CD4-positive, CD25-positive, alpha-beta regulatory T cell (primary cell): ENCODE measurements around the gene ZNF281. TPM values are rescaled to one million over a fixed set of nuclear protein-coding genes. Genes with fewer than 3 reads are reported as not detected.

Source experiments
- ATAC-seq, 2 donors: fragments of 150-1000 bp; cut with Tn5 transposase; one replicate each; pipeline ENCODE4 v1.10.0; 2021; ENCODE audit warnings: low read depth in 2 of 2, moderate number of reproducible peaks in 2 of 2, moderate library complexity in 1 of 2
- DNase-seq, 3 donors: peaks; one replicate each; pipeline versions ENCODE4 v3.0.0 to v3.0.0-alpha.2; 2012 to 2022; ENCODE audit warnings: mixed read lengths in 1 of 3
- H3K27ac ChIP-seq: one replicate; pipeline ENCODE4 v1.7.0; 2013; ENCODE audit warnings: mild to moderate bottlenecking, low read length; ENCODE audit not compliant: insufficient read depth, poor library complexity, severe bottlenecking
- H3K27me3 ChIP-seq: one replicate; pipeline ENCODE4 v1.7.0; 2013; ENCODE audit warnings: low read length; ENCODE audit not compliant: control insufficient read depth, insufficient read depth
- H3K36me3 ChIP-seq: one replicate; pipeline ENCODE4 v1.7.0; 2013; ENCODE audit warnings: mild to moderate bottlenecking, low read length, moderate library complexity; ENCODE audit not compliant: control insufficient read depth, insufficient read depth
- H3K4me1 ChIP-seq: 2 replicates; pipeline ENCODE4 v1.7.0; 2013; ENCODE audit warnings: mild to moderate bottlenecking, low read length; ENCODE audit not compliant: insufficient read depth, control insufficient read depth, poor library complexity, severe bottlenecking
- H3K4me3 ChIP-seq: one replicate; pipeline ENCODE4 v1.7.0; 2013; ENCODE audit warnings: low read depth, mild to moderate bottlenecking, low read length, moderate library complexity
- H3K9me3 ChIP-seq, 2 experiments: 1 replicate in 1 of 2; 2 replicates in 1 of 2; pipeline ENCODE4 v1.7.0; 2013; ENCODE audit warnings: low read length in 2 of 2, mild to moderate bottlenecking in 1 of 2, moderate library complexity in 1 of 2; ENCODE audit not compliant: control insufficient read depth in 2 of 2
- H3K27ac Mint-ChIP-seq, 3 donors: one replicate each; pipeline ENCODE4 v1.8.0; 2020 to 2022; ENCODE audit warnings: mild to moderate bottlenecking in 3 of 3, mixed read lengths in 3 of 3, moderate library complexity in 2 of 3
- H3K27me3 Mint-ChIP-seq: one replicate; pipeline ENCODE4 v1.8.0; 2022; ENCODE audit warnings: mild to moderate bottlenecking, mixed read lengths
- H3K36me3 Mint-ChIP-seq: one replicate; pipeline ENCODE4 v1.8.0; 2020; ENCODE audit warnings: mixed read lengths
- H3K4me1 Mint-ChIP-seq, 4 donors: one replicate each; pipeline ENCODE4 v1.8.0; 2020 to 2022; ENCODE audit warnings: mixed read lengths in 4 of 4, mild to moderate bottlenecking in 1 of 4
- H3K4me3 Mint-ChIP-seq, 4 donors: one replicate each; pipeline ENCODE4 v1.8.0; 2020 to 2022; ENCODE audit warnings: mild to moderate bottlenecking in 4 of 4, mixed read lengths in 4 of 4, moderate library complexity in 3 of 4
- H3K9me3 Mint-ChIP-seq, 7 donors: one replicate each; pipeline ENCODE4 v1.8.0; 2020 to 2022; ENCODE audit warnings: mixed read lengths in 7 of 7, mild to moderate bottlenecking in 3 of 7, moderate library complexity in 2 of 7
- polyA plus RNA-seq, 4 donors: library from polyadenylated mRNA; unstranded; fragments of 300-500 nt; fragmentation: Illumina TruSeq; gene quantifications; one replicate each; pipeline ENCODE4 v1.2.3, GENCODE V29; 2021
- total RNA-seq: library from RNA; stranded (reverse); gene quantifications from one replicate; pipeline ENCODE4 v1.2.3, GENCODE V29; 2022

ZNF281 gene
- total and polyA plus RNA-seq, 5 donors from 2014 or later: 27.9 to 41.9 (median 33.1) TPM

DNA sequence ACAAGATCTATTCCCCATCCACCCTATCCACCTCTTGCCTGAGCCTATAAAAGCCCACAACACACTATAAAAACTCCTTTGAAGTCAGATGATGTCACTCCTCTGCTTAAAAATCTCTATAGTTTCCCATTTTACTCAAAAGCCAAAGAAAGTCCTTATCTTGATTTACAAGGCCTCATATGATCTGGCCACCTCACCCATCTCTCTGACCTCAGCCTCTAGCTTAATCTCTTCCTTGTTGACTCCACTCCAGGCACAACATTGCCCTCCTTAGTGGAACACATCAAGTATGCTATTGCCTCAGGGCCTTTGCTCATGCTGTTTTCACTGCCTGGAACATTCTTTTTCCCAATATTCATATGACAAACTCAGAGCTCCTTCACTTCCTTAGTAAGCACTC is 33.3 kb downstream of the ZNF281 start:
- H3K27me3 Mint-ChIP-seq: no peaks in the 10 kb centered on the region
- peaks cover 0 to 6% (median 0%) of the 10 kb centered on the region in 7 donors for H3K9me3 Mint-ChIP-seq
- H3K36me3 ChIP-seq: no peaks in the 10 kb centered on the region
- H3K4me3 ChIP-seq: no peak overlapping the region
- H3K36me3 Mint-ChIP-seq: peaks cover 4% of the 10 kb centered on the region
- H3K27ac Mint-ChIP-seq: peak overlapping the region in 1 of 3 donors; percentile 0
- ATAC-seq: no peak
- no peaks in the 10 kb centered on the region for H3K4me1 ChIP-seq
- no peak overlapping the region for H3K27ac ChIP-seq
- no peaks in the 10 kb centered on the region for H3K27me3 ChIP-seq
- H3K4me3 Mint-ChIP-seq: no peak overlapping the region
- H3K4me1 Mint-ChIP-seq: peaks cover 0 to 3% (median under 1%) of the 10 kb centered on the region in 4 donors
- no peaks in the 10 kb centered on the region for H3K9me3 ChIP-seq
- DNase-seq: no peak

DNA sequence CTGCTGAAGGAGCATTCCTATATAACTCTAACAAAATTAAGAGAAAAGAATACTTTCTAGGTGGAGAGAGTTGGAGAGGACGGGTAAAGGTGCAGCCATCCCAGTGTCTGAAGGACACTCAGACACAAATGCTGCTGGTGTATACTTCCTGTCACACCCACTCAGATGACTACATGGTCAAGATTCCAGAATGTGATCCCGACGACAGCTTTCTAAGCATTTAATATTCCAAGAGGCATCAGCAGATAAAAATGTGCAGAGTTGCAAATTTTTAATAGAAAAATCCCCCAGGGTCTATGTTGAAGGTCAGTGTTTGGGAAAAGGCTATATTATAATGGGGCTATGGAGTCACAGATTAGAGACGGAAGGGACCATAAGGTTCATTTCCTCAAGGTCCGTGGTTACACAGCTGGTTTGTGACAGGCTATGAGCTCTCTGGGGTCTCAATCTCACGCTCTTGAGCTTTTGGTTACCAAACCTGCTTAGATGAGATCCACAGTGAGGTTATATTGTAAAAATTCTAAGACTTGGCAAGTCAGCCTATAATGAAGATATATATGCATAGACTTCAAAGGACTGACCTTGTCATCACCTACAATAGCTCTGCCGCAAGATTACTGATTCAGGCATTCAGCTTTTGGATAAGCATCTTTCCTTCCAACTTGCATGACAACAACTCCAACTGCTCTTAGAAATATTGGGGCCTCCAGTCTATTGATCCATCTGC is 35.1 kb downstream of the ZNF281 start:
- no peak for ATAC-seq
- Mint-ChIP-seq H3K9me3 (peaks cover 0 to 6% (median 0%) of the 10 kb centered on the region in 7 donors), H3K4me3 (no peak overlapping the region), H3K36me3 (peaks cover 4% of the 10 kb centered on the region), H3K27ac (no peak overlapping the region), H3K27me3 (no peaks in the 10 kb centered on the region), H3K4me1 (peaks cover 0 to 2% (median 0%) of the 10 kb centered on the region in 4 donors)
- Histone ChIP-seq H3K9me3 (no peaks in the 10 kb centered on the region), H3K27me3 (no peaks in the 10 kb centered on the region), H3K4me3 (no peak overlapping the region), H3K27ac (no peak overlapping the region), H3K4me1 (no peaks in the 10 kb centered on the region), H3K36me3 (no peaks in the 10 kb centered on the region)
- DNase-seq: no peak

DNA sequence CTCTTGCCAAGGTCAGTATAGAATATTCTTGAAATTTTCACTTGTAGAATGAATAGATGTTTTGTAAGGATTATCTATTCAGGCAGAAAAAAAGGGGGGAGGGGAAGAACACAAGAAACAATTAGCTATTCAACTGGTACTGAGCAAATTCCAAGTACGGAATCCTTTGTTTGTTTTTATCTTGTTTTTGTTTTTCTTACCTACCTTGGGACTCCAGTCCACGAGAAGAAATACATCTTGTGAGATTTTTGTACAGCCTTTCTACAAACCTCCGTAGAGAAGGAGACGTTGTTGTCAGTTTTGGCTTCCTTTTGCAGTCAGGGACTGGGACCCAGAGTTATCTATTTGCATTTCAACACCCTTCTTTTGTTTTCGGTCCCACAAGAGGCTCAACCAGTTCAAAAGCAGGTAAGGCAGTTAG is 36.0 kb downstream of the ZNF281 start:
- no peak overlapping the region for H3K4me3 Mint-ChIP-seq
- H3K36me3 Mint-ChIP-seq: peaks cover 4% of the 10 kb centered on the region
- H3K36me3 ChIP-seq: no peaks in the 10 kb centered on the region
- H3K4me1 ChIP-seq: no peaks in the 10 kb centered on the region
- peaks cover 0 to 6% (median 0%) of the 10 kb centered on the region in 7 donors for H3K9me3 Mint-ChIP-seq
- peaks cover 0 to 2% (median 0%) of the 10 kb centered on the region in 4 donors for H3K4me1 Mint-ChIP-seq
- H3K4me3 ChIP-seq: no peak overlapping the region
- no peaks in the 10 kb centered on the region for H3K27me3 Mint-ChIP-seq
- ATAC-seq (no peak), DNase-seq (no peak)
- no peaks in the 10 kb centered on the region for H3K27me3 ChIP-seq
- no peak overlapping the region for H3K27ac ChIP-seq
- peak overlapping the region in 1 of 3 donors; percentile 2 for H3K27ac Mint-ChIP-seq
- no peaks in the 10 kb centered on the region for H3K9me3 ChIP-seq

DNA sequence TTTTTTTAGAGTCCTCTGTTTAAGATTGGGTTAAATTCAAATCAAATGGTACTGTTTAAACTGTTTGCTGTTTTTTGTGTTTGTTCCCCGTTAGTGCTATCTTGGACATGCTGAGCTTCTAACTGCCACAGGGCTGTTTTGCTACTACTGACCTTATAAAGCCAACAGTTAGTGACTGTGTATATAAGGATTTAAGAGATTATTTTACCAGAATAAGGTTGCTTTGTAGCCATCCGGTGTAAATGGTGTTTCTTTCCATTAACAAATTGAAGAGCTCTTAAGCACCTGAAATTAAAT is 37.0 kb downstream of the ZNF281 start:
- Mint-ChIP-seq H3K27ac (no peak overlapping the region), H3K27me3 (no peaks in the 10 kb centered on the region), H3K4me3 (no peak overlapping the region), H3K9me3 (peaks cover 0 to 6% (median 0%) of the 10 kb centered on the region in 7 donors), H3K4me1 (no peaks in the 10 kb centered on the region), H3K36me3 (peaks cover 4% of the 10 kb centered on the region)
- DNase-seq (no peak), ATAC-seq (no peak)
- no peaks in the 10 kb centered on the region for H3K36me3 ChIP-seq
- no peak overlapping the region for H3K4me3 ChIP-seq
- no peaks in the 10 kb centered on the region for H3K9me3 ChIP-seq
- no peaks in the 10 kb centered on the region for H3K4me1 ChIP-seq
- no peak overlapping the region for H3K27ac ChIP-seq
- no peaks in the 10 kb centered on the region for H3K27me3 ChIP-seq

DNA sequence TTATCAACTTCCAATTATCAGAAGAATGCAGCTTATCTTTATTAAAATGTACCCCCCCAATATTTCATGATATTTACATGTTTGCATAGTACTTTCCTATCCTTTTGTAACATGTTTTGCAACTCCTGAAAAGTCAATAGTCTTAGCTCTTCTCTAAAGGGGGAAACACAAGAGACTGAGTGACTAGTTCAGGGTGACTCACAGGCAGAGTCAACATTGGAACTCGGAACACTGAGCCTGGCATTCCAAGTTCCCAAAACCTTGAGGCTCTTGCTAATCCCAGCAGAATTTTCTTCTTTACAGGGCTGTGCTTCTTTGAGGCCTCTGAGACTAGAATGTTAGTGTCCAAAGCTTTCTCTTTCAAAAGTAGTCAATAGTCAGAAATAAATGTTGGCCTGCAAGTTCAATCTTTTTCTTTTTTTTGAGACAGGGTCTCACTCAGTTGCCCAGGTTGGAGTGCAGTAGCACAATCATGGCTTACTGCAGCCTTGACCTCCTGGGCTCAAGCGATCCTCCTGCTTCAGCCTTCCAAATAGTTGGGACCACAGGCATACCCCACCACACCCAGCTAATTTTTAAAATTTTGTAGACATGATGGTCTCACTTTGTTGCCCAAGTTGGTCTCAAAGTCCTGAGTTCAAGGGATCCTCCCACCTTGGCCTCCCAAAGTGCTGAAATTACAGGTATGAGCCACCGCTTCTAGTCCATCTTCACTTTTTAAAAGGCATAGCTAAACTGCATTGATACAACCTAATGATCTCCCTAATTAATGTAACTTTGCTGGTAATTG is 37.5 kb downstream of the ZNF281 start:
- Histone ChIP-seq H3K36me3 (no peaks in the 10 kb centered on the region), H3K4me3 (no peak overlapping the region), H3K27me3 (no peaks in the 10 kb centered on the region), H3K9me3 (no peaks in the 10 kb centered on the region), H3K27ac (no peak overlapping the region), H3K4me1 (no peaks in the 10 kb centered on the region)
- Mint-ChIP-seq H3K9me3 (peaks cover 0 to 6% (median 0%) of the 10 kb centered on the region in 7 donors), H3K36me3 (peaks cover 6% of the 10 kb centered on the region), H3K27me3 (no peaks in the 10 kb centered on the region), H3K27ac (no peak overlapping the region), H3K4me3 (no peak overlapping the region), H3K4me1 (no peaks in the 10 kb centered on the region)
- no peak for ATAC-seq
- no peak for DNase-seq

DNA sequence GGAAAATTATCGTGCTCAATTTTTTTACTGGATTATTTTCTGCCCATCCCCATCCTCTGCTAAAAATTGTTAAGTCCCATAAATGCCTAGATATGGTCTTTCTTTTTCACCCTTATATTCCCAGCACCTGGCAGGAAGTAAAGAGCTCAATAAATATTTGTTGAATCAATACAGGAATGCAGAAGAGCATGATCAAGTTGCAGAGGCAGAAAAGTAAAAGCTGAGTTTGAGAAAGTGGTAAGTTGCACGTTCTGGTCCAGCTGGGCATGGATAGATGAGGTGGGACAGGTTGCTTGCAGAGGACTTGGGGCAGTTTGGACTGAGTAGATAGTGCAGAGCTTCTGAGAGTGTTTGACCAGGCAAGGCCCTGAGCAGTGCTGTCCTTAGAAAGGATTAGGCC is 40.1 kb downstream of the ZNF281 start:
- H3K4me1 ChIP-seq: no peaks in the 10 kb centered on the region
- no peaks in the 10 kb centered on the region for H3K36me3 ChIP-seq
- no peak overlapping the region for H3K27ac ChIP-seq
- Mint-ChIP-seq H3K36me3 (peaks cover 15% of the 10 kb centered on the region), H3K4me1 (no peaks in the 10 kb centered on the region), H3K27ac (no peak overlapping the region), H3K9me3 (no peaks in the 10 kb centered on the region), H3K27me3 (no peaks in the 10 kb centered on the region), H3K4me3 (no peak overlapping the region)
- H3K4me3 ChIP-seq: no peak overlapping the region
- ATAC-seq (no peak), DNase-seq (no peak)
- H3K9me3 ChIP-seq: no peaks in the 10 kb centered on the region
- no peaks in the 10 kb centered on the region for H3K27me3 ChIP-seq

DNA sequence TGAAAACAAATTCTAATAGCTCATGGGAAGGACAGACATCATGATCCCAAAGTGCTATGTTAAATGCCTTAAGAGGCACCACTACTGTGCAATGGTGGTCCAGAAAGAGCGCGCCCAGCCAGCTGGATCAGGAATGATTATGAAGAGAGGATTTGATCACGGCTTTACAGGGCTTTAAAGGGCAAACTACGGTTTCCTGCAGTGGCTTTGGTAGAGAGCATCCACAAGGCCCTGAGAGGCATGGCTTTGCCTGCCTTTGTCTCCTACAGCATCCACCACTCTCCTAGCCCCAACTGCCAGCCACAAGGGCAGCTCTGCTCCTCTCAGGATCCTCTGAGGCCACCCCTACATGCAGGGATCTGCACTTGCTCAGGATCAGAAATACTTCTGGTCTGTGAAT is 40.7 kb downstream of the ZNF281 start:
- Mint-ChIP-seq H3K4me1 (no peaks in the 10 kb centered on the region), H3K27ac (no peak overlapping the region), H3K27me3 (no peaks in the 10 kb centered on the region), H3K36me3 (peaks cover 15% of the 10 kb centered on the region), H3K9me3 (no peaks in the 10 kb centered on the region), H3K4me3 (no peak overlapping the region)
- no peaks in the 10 kb centered on the region for H3K27me3 ChIP-seq
- no peak overlapping the region for H3K27ac ChIP-seq
- H3K4me1 ChIP-seq: no peaks in the 10 kb centered on the region
- DNase-seq: no peak
- H3K4me3 ChIP-seq: no peak overlapping the region
- no peaks in the 10 kb centered on the region for H3K36me3 ChIP-seq
- ATAC-seq: no peak
- H3K9me3 ChIP-seq: no peaks in the 10 kb centered on the region

DNA sequence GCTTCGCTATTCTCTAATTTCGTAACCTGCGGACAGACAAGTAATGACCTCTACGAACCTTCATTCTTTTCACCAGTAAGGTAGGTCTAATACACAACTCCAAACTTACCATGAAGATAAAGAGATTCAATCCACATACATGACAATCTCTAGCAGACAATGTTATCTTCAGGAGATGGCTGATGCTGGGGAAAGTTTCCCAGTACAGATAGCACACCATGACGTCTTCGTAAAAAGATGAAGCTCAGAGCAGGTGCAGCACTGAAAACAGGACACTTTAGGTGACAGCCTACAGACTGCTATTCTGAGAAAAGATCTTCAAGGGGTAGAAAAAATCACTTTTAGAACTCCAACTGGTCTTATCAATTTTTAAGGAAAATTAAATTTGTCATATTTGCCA is 41.3 kb downstream of the ZNF281 start:
- H3K4me1 ChIP-seq: no peaks in the 10 kb centered on the region
- no peaks in the 10 kb centered on the region for H3K36me3 ChIP-seq
- Mint-ChIP-seq H3K27ac (no peak overlapping the region), H3K27me3 (no peaks in the 10 kb centered on the region), H3K4me1 (no peaks in the 10 kb centered on the region), H3K9me3 (no peaks in the 10 kb centered on the region), H3K36me3 (peaks cover 12% of the 10 kb centered on the region), H3K4me3 (no peak overlapping the region)
- no peak for DNase-seq
- no peak overlapping the region for H3K27ac ChIP-seq
- H3K9me3 ChIP-seq: no peaks in the 10 kb centered on the region
- ATAC-seq: no peak
- no peaks in the 10 kb centered on the region for H3K27me3 ChIP-seq
- no peak overlapping the region for H3K4me3 ChIP-seq
